ENCODE measurements around the gene WWOX. TPM values are rescaled to one million over a fixed set of nuclear protein-coding genes. Genes with fewer than 3 reads are reported as not detected.

WWOX gene
- total and polyA plus RNA-seq, 2 of the 13 experiments (the other 11 are each of a cell fraction or from before 2014, with no cell fraction given) = 9.1 to 37.4 TPM

- no peak for TF ChIP-seq ZNF574 (CRISPR knock-in tag; IDR thresholded peaks at IDR 0.05)
- TF ChIP-seq THAP7 (CRISPR knock-in tag; IDR thresholded peaks at IDR 0.05) = no peak
- no peak for TF ChIP-seq GRHL1 (CRISPR knock-in tag; conservative IDR thresholded peaks at IDR 0.05)
- no peak for TF ChIP-seq DNMT3B (CRISPR knock-in tag; conservative IDR thresholded peaks at IDR 0.05)
- no peak for TF ChIP-seq U2AF1 (optimal IDR thresholded peaks at IDR 0.05; ENCODE audit: low read depth, low read length)
- TF ChIP-seq ZFP90 (CRISPR knock-in tag; IDR thresholded peaks at IDR 0.05; ENCODE audit: borderline replicate concordance) = no peak
- TF ChIP-seq TMF1 (CRISPR knock-in tag; IDR thresholded peaks at IDR 0.05; ENCODE audit: low read depth) = no peak
- TF ChIP-seq NCOA2 (CRISPR knock-in tag; IDR thresholded peaks at IDR 0.05) = no peak
- TF ChIP-seq FLYWCH1 (CRISPR knock-in tag; IDR thresholded peaks at IDR 0.05) = no peak
- no peak for TF ChIP-seq PRMT3 (CRISPR knock-in tag; IDR thresholded peaks at IDR 0.05; ENCODE audit: borderline replicate concordance, low read depth)
Observed at GRCh38 chr16:79077346-79077745, 977.9 kb downstream of the WWOX start (continued).
